Measurements from ENCODE around the gene DTX1.

DTX1 gene

DNA sequence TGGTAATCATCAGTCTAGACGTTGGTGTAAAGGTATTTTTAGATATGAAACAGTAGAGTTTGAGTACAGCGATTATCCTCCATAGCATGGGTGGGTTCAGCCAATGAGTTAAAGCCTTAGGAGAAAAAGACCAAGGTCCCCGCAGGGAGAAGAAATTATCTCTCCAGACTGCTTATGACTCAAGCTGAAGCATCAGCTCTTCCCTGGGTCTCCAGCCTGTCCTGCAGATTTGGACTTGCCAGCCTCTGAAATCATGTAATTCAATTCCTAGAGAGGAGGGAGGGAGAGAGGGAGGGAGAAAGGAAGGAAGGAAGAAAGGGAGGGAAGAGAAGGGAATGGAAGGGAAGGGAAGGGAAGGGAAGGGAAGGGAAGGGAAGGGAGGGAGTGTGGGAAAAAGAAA lies 12.0 kb upstream of the DTX1 start:
- peaks cover 7% of the 10 kb centered on the region for H3K4me1 ChIP-seq (ENCODE audit: insufficient read depth, insufficient read length)
- H3K9me3 ChIP-seq (ENCODE audit: insufficient read depth, low read length), result no peaks in the 10 kb centered on the region
- H3K4me3 ChIP-seq (ENCODE audit: insufficient read length, low read depth), result no peak overlapping the region
- H3K9ac ChIP-seq (ENCODE audit: insufficient read length, low read depth), result no peak overlapping the region
- H3K27me3 ChIP-seq (ENCODE audit: insufficient read depth, insufficient read length), result peaks cover 39% of the 10 kb centered on the region
- no peak for DNase-seq (ENCODE audit: low read depth, low spot score)
- TF ChIP-seq YY1 (IDR thresholded peaks at IDR 0.05; ENCODE audit: insufficient read depth, insufficient read length) (no peak), SUZ12 (IDR thresholded peaks at IDR 0.05; ENCODE audit: extremely low read depth, insufficient read depth, insufficient read length) (no peak), ZNF274 (IDR thresholded peaks at IDR 0.05; ENCODE audit: low read depth, low read length) (no peak)
- H3K36me3 ChIP-seq (ENCODE audit: insufficient read depth, insufficient read length, low read length), result no peaks in the 10 kb centered on the region

- Histone ChIP-seq H3K9ac (ENCODE audit: insufficient read length, low read depth) (no peak overlapping the region), H3K36me3 (ENCODE audit: insufficient read depth, insufficient read length, low read length) (no peaks in the 10 kb centered on the region), H3K27me3 (ENCODE audit: insufficient read depth, insufficient read length) (peaks cover 42% of the 10 kb centered on the region), H3K9me3 (ENCODE audit: insufficient read depth, low read length) (no peaks in the 10 kb centered on the region), H3K4me3 (ENCODE audit: insufficient read length, low read depth) (no peak overlapping the region), H3K4me1 (ENCODE audit: insufficient read depth, insufficient read length) (peaks cover 3% of the 10 kb centered on the region)
- no peak for DNase-seq (ENCODE audit: low read depth, low spot score)
- TF ChIP-seq SUZ12 (IDR thresholded peaks at IDR 0.05; ENCODE audit: extremely low read depth, insufficient read depth, insufficient read length) (no peak), ZNF274 (IDR thresholded peaks at IDR 0.05; ENCODE audit: low read depth, low read length) (no peak), YY1 (IDR thresholded peaks at IDR 0.05; ENCODE audit: insufficient read depth, insufficient read length) (no peak)
Observed at GRCh38 chr12:113048716-113049127, 7.8 kb upstream of the DTX1 start.

DNA sequence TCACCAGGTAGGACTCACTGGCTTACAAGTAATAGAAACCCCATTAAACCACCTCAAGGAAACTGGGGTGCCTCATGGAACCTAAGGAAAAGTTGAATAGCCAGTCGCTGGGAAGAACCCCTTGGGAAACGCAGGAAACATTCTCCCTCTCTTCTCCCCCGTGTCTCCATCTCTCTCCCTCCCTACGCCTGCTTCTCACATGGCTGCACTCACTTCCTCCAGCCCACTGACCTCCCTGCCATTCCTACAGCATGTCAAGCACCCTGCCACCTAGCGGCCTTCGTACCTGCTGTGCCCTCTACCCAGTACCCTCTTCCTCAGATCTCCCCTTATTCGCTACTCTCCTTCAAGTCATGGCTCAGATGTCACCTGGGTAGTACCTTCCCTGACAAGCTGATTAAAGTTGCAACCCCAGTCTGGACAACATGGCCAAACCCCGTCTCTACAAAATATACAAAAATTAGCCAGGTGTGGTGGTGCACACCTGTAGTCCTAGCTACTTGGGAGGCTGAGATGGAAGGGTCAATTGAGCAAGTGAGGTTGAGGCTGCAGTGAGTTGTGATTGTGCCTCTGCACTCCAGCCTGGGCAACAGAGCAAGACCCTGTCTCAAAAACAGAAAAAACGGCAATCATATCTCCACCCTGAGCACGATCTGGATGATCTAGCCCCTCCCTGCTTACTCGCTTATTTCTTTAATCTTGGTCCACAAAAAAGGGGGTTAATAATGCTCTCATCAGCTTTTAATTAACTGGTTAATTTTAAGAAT lies 6.4 kb upstream of the DTX1 start:
- H3K4me1 ChIP-seq (ENCODE audit: insufficient read depth, insufficient read length), result peaks cover 3% of the 10 kb centered on the region
- H3K9me3 ChIP-seq (ENCODE audit: insufficient read depth, low read length), result no peaks in the 10 kb centered on the region
- no peak for DNase-seq (ENCODE audit: low read depth, low spot score)
- H3K4me3 ChIP-seq (ENCODE audit: insufficient read length, low read depth), result no peak overlapping the region
- H3K36me3 ChIP-seq (ENCODE audit: insufficient read depth, insufficient read length, low read length), result no peaks in the 10 kb centered on the region
- peaks cover 41% of the 10 kb centered on the region for H3K27me3 ChIP-seq (ENCODE audit: insufficient read depth, insufficient read length)
- H3K9ac ChIP-seq (ENCODE audit: insufficient read length, low read depth), result no peak overlapping the region
- no peak for TF ChIP-seq SUZ12 (IDR thresholded peaks at IDR 0.05; ENCODE audit: extremely low read depth, insufficient read depth, insufficient read length)
- no peak for TF ChIP-seq YY1 (IDR thresholded peaks at IDR 0.05; ENCODE audit: insufficient read depth, insufficient read length)
- no peak for TF ChIP-seq ZNF274 (IDR thresholded peaks at IDR 0.05; ENCODE audit: low read depth, low read length)

DNA sequence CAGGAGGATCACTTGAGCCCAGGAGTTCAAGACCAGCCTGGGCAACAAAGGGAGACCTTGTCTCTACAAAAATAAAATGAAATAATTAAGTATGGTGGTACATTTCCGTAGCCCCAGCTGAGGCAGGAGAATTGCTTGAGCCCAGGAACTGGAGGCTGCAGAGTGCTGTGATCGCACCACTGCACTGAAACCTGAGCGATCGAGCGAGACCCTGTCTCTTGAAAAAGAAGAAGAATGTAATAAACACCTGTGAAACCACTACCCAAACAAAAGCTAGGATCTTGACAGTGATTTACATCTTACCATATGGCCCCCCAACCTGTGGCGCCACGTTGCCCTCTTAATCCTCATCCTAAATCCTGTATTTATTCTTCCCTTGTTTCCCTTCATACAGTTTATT lies 5.7 kb upstream of the DTX1 start:
- H3K4me1 ChIP-seq (ENCODE audit: insufficient read depth, insufficient read length), result peaks cover 6% of the 10 kb centered on the region
- no peak overlapping the region for H3K4me3 ChIP-seq (ENCODE audit: insufficient read length, low read depth)
- no peaks in the 10 kb centered on the region for H3K9me3 ChIP-seq (ENCODE audit: insufficient read depth, low read length)
- no peak overlapping the region for H3K9ac ChIP-seq (ENCODE audit: insufficient read length, low read depth)
- H3K27me3 ChIP-seq (ENCODE audit: insufficient read depth, insufficient read length), result peaks cover 41% of the 10 kb centered on the region
- TF ChIP-seq SUZ12 (IDR thresholded peaks at IDR 0.05; ENCODE audit: extremely low read depth, insufficient read depth, insufficient read length), result no peak
- TF ChIP-seq ZNF274 (IDR thresholded peaks at IDR 0.05; ENCODE audit: low read depth, low read length), result no peak
- TF ChIP-seq YY1 (IDR thresholded peaks at IDR 0.05; ENCODE audit: insufficient read depth, insufficient read length), result no peak
- DNase-seq (ENCODE audit: low read depth, low spot score), result no peak
- H3K36me3 ChIP-seq (ENCODE audit: insufficient read depth, insufficient read length, low read length), result no peaks in the 10 kb centered on the region

- no peak for DNase-seq (ENCODE audit: low read depth, low spot score)
- Histone ChIP-seq H3K9ac (ENCODE audit: insufficient read length, low read depth) (no peak overlapping the region), H3K4me1 (ENCODE audit: insufficient read depth, insufficient read length) (peaks cover 10% of the 10 kb centered on the region), H3K36me3 (ENCODE audit: insufficient read depth, insufficient read length, low read length) (no peaks in the 10 kb centered on the region), H3K4me3 (ENCODE audit: insufficient read length, low read depth) (no peak overlapping the region), H3K9me3 (ENCODE audit: insufficient read depth, low read length) (no peaks in the 10 kb centered on the region), H3K27me3 (ENCODE audit: insufficient read depth, insufficient read length) (peaks cover 43% of the 10 kb centered on the region)
- TF ChIP-seq ZNF274 (IDR thresholded peaks at IDR 0.05; ENCODE audit: low read depth, low read length) (no peak), SUZ12 (IDR thresholded peaks at IDR 0.05; ENCODE audit: extremely low read depth, insufficient read depth, insufficient read length) (no peak), YY1 (IDR thresholded peaks at IDR 0.05; ENCODE audit: insufficient read depth, insufficient read length) (no peak)
Observed at GRCh38 chr12:113051759-113052158, 4.8 kb upstream of the DTX1 start.

- DNase-seq (ENCODE audit: low read depth, low spot score), result no peak
- TF ChIP-seq YY1 (IDR thresholded peaks at IDR 0.05; ENCODE audit: insufficient read depth, insufficient read length) (no peak), ZNF274 (IDR thresholded peaks at IDR 0.05; ENCODE audit: low read depth, low read length) (no peak), SUZ12 (IDR thresholded peaks at IDR 0.05; ENCODE audit: extremely low read depth, insufficient read depth, insufficient read length) (no peak)
- Histone ChIP-seq H3K9me3 (ENCODE audit: insufficient read depth, low read length) (no peaks in the 10 kb centered on the region), H3K27me3 (ENCODE audit: insufficient read depth, insufficient read length) (peaks cover 48% of the 10 kb centered on the region), H3K9ac (ENCODE audit: insufficient read length, low read depth) (no peak overlapping the region), H3K4me3 (ENCODE audit: insufficient read length, low read depth) (no peak overlapping the region), H3K36me3 (ENCODE audit: insufficient read depth, insufficient read length, low read length) (no peaks in the 10 kb centered on the region), H3K4me1 (ENCODE audit: insufficient read depth, insufficient read length) (peaks cover 10% of the 10 kb centered on the region)
Observed at GRCh38 chr12:113052326-113052725, 4.2 kb upstream of the DTX1 start.

DNA sequence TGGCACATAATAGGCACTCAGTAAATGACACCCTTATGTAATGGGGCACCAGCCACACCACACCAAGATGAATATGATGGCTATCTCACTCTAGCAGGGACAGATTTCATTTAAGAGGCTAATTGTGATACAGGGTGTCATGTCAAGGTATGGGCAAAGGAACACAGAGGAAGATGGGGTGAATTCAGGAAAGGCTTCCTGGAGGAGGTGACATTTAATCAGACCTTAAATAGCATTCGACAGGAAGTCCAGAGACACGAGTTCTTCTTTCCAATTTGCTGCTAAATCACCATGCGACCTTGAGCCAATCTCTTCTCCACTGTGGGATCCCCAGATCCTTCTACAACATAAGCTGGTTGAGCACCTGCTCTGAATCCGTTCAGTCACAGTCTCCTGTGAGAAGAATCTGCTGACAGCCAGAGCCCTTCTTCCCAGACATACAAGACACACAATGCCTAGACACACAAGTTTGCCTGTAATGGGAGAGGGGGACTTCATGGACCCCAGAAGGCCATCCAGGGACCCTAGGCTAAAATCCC lies 1.5 kb upstream of the DTX1 start:
- no peak for DNase-seq (ENCODE audit: low read depth, low spot score)

More for the DNA sequence above, 1.5 kb upstream of the DTX1 start:
- peaks cover 7% of the 10 kb centered on the region for H3K4me1 ChIP-seq (ENCODE audit: insufficient read depth, insufficient read length)
- H3K27me3 ChIP-seq (ENCODE audit: insufficient read depth, insufficient read length), result peaks cover 64% of the 10 kb centered on the region
- no peaks in the 10 kb centered on the region for H3K9me3 ChIP-seq (ENCODE audit: insufficient read depth, low read length)
- no peak overlapping the region for H3K9ac ChIP-seq (ENCODE audit: insufficient read length, low read depth)
- TF ChIP-seq YY1 (IDR thresholded peaks at IDR 0.05; ENCODE audit: insufficient read depth, insufficient read length) (no peak), ZNF274 (IDR thresholded peaks at IDR 0.05; ENCODE audit: low read depth, low read length) (no peak), SUZ12 (IDR thresholded peaks at IDR 0.05; ENCODE audit: extremely low read depth, insufficient read depth, insufficient read length) (no peak)
- H3K4me3 ChIP-seq (ENCODE audit: insufficient read length, low read depth), result no peak overlapping the region
- H3K36me3 ChIP-seq (ENCODE audit: insufficient read depth, insufficient read length, low read length), result no peaks in the 10 kb centered on the region

Data from NT2/D1 (cell line).